ENCODE data around the gene TNC.

TNC gene

GRCh38 chr9:115126404-115126803, 8.4 kb upstream of the TNC start:
- no peak for TF ChIP-seq CTCF (IDR thresholded peaks at IDR 0.05; ENCODE audit: borderline replicate concordance, insufficient read depth, low read depth, low read length)

GRCh38 chr9:115122937-115123336, 5.0 kb upstream of the TNC start:
- no peak for TF ChIP-seq CTCF (IDR thresholded peaks at IDR 0.05; ENCODE audit: borderline replicate concordance, insufficient read depth, low read depth, low read length)

More at GRCh38 chr9:115126404-115126803, 8.4 kb upstream of the TNC start:
- H3K4me3 ChIP-seq (ENCODE audit: low read depth, low read length) = no peak overlapping the region

GRCh38 chr9:115121181-115121580, 3.2 kb upstream of the TNC start:
- no peak overlapping the region for H3K4me3 ChIP-seq (ENCODE audit: low read depth, low read length)
- TF ChIP-seq CTCF (IDR thresholded peaks at IDR 0.05; ENCODE audit: borderline replicate concordance, insufficient read depth, low read depth, low read length) = no peak

More at GRCh38 chr9:115122937-115123336, 5.0 kb upstream of the TNC start:
- no peak overlapping the region for H3K4me3 ChIP-seq (ENCODE audit: low read depth, low read length)

GRCh38 chr9:115118879-115119218, 892 bp upstream of the TNC start:
- no peak for TF ChIP-seq CTCF (IDR thresholded peaks at IDR 0.05; ENCODE audit: borderline replicate concordance, insufficient read depth, low read depth, low read length)
- no peak overlapping the region for H3K4me3 ChIP-seq (ENCODE audit: low read depth, low read length)

- H3K4me3 ChIP-seq (ENCODE audit: low read depth, low read length) = no peak overlapping the region
- TF ChIP-seq CTCF (IDR thresholded peaks at IDR 0.05; ENCODE audit: borderline replicate concordance, insufficient read depth, low read depth, low read length) = no peak
Measured at GRCh38 chr9:115116421-115117284, 1.3 kb downstream of the TNC start.

- TF ChIP-seq CTCF (IDR thresholded peaks at IDR 0.05; ENCODE audit: borderline replicate concordance, insufficient read depth, low read depth, low read length) = no peak
- H3K4me3 ChIP-seq (ENCODE audit: low read depth, low read length) = no peak overlapping the region
Measured at GRCh38 chr9:115115924-115116323, 2.0 kb downstream of the TNC start.
